ENCODE data around the gene SLC22A14.

Gene SLC22A14

DNA sequence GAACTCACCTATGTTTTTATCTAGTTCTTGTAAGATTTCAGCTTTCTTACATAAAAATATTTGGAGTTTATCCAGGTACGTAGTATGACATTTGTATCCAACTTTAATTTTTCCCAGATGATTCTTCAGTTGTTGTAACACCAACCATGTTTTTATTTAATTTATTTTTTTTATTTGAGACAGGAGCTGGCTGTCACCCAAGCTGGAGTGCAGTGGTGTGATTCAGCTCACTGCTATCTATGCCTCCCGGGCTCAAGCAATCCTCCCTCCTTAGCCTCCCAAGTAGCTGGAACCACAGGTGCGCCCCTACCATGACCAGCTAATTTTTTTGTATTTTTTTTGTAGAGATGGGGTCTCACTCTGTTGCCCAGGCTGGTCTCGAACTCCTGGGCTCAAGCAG, 71.1 kb downstream of the SLC22A14 start:
- no peak for FAIRE-seq
- TF ChIP-seq TAF1 (IDR thresholded peaks at IDR 0.05; ENCODE audit: borderline replicate concordance, low read depth, low read length) (no peak), POLR2A (IDR thresholded peaks at IDR 0.05; ENCODE audit: low read depth, low read length) (no peak), POLR2AphosphoS5 (IDR thresholded peaks at IDR 0.05; ENCODE audit: low read depth, low read length) (no peak)
- no peak for DNase-seq (ENCODE audit: insufficient read length)

DNA sequence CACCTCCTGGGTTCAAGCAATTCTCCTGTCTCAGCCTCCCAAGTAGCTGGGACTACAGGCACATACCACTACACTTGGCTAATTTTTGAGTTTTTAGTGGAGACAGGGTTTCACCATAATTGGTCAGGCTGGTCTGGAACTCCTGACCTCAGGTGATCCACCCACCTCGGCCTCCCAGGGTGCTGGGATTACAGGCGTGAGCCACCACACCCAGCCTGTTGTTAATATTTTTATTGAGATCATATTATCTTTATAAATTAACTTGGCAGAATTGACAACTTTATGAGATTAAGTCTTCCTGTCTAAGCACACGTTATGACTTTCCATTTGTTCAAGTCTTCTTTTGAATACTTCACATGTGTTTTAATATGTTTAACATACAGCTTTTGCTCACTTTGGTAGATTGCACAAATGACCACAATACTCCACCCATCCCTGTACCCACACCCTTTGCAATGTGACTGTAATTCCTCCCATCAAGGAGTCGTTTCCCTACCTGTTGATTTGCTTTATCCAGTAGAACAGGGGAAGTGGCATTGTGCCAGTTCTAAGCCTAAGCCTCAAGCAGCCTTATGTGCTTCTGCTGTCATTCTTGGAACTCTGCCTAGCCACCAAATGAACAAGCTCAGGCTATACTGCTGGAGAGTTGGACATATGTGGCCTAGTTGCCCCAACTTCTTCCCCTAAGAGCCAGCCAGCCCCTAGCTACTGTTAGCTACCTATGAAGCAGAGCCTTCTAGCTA, 72.7 kb downstream of the SLC22A14 start:
- DNase-seq (ENCODE audit: insufficient read length), result no peak
- no peak for FAIRE-seq
- TF ChIP-seq TAF1 (IDR thresholded peaks at IDR 0.05; ENCODE audit: borderline replicate concordance, low read depth, low read length) (no peak), POLR2AphosphoS5 (IDR thresholded peaks at IDR 0.05; ENCODE audit: low read depth, low read length) (no peak), POLR2A (IDR thresholded peaks at IDR 0.05; ENCODE audit: low read depth, low read length) (no peak)

DNA sequence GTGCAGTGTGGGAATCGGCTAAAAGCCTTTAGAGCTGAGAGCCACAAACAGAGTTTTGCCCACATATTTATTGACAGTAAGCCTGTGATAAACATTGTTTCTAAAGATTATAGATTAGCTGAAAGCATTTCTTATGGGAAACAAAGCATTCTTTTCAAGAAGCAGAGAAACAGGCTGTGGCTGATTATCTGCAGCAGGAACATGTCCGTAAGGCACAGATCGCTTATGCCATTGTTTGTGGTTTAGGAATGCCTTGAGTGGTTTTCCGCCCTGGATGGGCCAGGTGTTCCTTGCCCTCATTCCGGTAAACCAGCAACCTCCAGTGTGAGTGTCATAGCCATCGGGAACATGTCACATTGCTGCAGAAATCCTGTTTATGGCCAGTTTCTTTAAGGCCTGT, 76.9 kb downstream of the SLC22A14 start:
- FAIRE-seq (no peak), DNase-seq (ENCODE audit: insufficient read length) (no peak)
- TF ChIP-seq POLR2A (IDR thresholded peaks at IDR 0.05; ENCODE audit: low read depth, low read length) (no peak), POLR2AphosphoS5 (IDR thresholded peaks at IDR 0.05; ENCODE audit: low read depth, low read length) (no peak), TAF1 (IDR thresholded peaks at IDR 0.05; ENCODE audit: borderline replicate concordance, low read depth, low read length) (no peak)

DNA sequence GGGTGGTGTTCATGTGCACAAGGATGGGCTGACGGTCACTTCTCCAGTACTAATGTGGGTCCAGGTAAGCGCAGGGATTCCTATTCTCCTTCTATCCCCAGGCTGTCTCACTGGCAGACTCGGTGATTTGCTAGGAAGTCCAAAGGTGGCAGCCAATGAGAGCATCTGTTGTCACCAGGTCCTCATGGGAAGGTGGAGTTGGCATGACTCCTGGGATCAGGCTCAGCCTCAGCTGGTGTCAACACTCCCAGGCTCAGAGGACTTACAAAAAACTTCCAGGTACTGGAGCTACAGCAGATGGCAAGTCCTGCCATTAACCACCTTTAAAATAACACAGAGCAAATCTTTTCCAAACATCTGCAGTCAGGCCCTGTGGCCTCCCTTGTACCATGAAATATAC, 78.3 kb downstream of the SLC22A14 start:
- FAIRE-seq (no peak), DNase-seq (ENCODE audit: insufficient read length) (no peak)
- TF ChIP-seq POLR2AphosphoS5 (IDR thresholded peaks at IDR 0.05; ENCODE audit: low read depth, low read length) (no peak), POLR2A (IDR thresholded peaks at IDR 0.05; ENCODE audit: low read depth, low read length) (no peak), TAF1 (IDR thresholded peaks at IDR 0.05; ENCODE audit: borderline replicate concordance, low read depth, low read length) (no peak)

DNA sequence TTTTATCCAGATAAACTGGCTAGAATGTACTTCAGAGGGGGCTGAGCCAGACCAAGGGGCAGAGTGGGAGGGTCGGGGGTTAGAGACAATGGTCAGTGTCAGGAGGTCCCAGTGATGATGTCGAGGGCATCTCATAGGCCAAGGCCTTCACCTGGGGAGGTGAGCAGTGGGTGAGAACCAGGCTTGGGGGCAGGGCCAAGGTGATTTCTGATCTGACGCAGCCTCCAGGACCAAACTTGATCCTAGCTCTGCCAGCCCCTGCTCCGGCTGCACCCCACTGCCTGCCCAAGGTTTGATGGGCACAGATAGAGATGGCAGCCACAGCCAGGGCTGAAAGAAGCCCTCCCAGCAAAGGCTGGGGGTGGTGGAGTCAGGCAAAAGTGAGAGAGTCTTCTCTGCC, 79.4 kb downstream of the SLC22A14 start:
- TF ChIP-seq POLR2AphosphoS5 (IDR thresholded peaks at IDR 0.05; ENCODE audit: low read depth, low read length) (no peak), POLR2A (IDR thresholded peaks at IDR 0.05; ENCODE audit: low read depth, low read length) (no peak), TAF1 (IDR thresholded peaks at IDR 0.05; ENCODE audit: borderline replicate concordance, low read depth, low read length) (no peak)
- FAIRE-seq, result no peak
- no peak for DNase-seq (ENCODE audit: insufficient read length)

DNA sequence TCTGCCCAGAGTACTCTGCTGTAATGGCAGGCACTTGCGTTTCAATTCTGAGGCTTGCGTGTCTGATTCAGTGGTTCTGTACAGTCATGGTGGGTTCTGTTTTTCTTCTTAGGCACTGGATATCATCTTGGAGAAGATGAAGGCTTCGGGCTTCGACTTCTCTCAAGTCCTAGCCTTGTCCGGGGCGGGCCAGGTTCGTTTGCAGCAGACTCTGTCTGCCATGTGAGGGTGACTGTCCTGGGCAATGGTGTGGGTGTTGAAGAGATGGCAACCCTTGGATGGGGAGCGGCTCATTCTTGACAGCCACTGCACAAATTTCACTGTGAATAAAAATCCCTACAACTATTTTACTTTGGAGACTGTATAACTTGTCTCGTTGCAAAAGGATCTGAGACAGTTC, 80.7 kb downstream of the SLC22A14 start:
- TF ChIP-seq TAF1 (IDR thresholded peaks at IDR 0.05; ENCODE audit: borderline replicate concordance, low read depth, low read length) (no peak), POLR2AphosphoS5 (IDR thresholded peaks at IDR 0.05; ENCODE audit: low read depth, low read length) (no peak), POLR2A (IDR thresholded peaks at IDR 0.05; ENCODE audit: low read depth, low read length) (no peak)
- no peak for DNase-seq (ENCODE audit: insufficient read length)
- no peak for FAIRE-seq

DNA sequence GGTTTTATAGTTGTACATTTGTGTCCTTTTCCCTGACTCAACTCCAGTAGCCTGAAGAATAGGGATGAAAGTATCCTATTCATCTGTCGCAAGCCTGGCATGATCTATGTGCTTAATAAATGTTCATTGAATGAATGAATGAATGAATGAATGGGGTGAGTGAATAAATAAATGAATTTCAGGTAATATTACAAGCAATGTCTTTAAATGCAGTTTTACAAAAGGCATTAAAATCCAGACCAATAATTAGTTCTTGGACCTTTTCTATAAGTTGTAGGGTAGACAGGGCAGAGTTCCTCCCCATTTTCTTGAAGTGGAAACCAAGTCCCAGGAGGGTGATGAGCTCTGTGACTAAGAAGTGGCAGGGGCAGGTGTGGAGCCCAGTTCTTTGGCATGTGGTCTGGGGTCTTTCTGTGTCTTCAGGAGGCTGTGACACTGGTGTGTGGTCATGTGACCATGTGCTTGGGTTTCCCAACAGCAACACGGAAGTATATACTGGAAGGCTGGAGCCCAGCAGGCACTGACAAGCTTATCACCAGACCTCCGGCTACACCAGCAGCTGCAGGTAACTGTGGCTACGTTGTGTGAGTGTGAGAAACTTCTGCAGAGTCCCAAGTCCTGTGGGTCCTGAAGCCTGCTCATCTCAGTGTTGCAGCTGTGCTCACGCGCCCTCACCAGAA, 82.8 kb downstream of the SLC22A14 start:
- no peak for DNase-seq (ENCODE audit: insufficient read length)
- no peak for TF ChIP-seq TAF1 (IDR thresholded peaks at IDR 0.05; ENCODE audit: borderline replicate concordance, low read depth, low read length)
- no peak for TF ChIP-seq POLR2A (IDR thresholded peaks at IDR 0.05; ENCODE audit: low read depth, low read length)
- TF ChIP-seq POLR2AphosphoS5 (IDR thresholded peaks at IDR 0.05; ENCODE audit: low read depth, low read length), result no peak
- no peak for FAIRE-seq

DNA sequence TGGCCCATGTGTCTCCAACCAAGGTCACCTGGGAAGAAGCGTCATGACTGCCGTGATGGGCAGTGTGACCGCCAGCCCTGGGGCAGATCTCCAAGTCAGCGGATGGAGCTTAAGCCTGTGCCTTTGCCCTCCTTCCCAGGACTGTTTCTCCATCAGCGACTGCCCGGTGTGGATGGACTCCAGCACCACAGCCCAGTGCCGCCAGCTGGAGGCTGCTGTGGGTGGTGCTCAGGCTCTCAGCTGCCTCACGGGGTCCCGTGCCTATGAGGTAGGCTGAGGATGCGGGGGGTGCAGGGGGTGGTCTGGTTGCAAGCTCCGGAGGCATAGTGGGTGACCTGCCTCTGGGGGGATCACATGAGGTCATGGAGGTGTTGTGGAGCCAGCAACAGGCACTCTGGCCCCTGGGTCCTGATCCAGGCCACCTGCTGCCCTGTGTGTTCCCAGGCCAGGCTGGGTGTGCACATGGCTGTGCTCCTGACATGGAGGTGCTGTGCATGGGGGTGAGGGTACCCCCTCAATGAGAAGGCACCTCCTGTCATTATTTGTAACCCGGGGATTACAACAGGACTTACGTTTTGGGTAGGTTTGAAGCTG, 83.5 kb downstream of the SLC22A14 start:
- FAIRE-seq (no peak), DNase-seq (ENCODE audit: insufficient read length) (no peak)
- TF ChIP-seq POLR2A (IDR thresholded peaks at IDR 0.05; ENCODE audit: low read depth, low read length), result no peak
- no peak for TF ChIP-seq POLR2AphosphoS5 (IDR thresholded peaks at IDR 0.05; ENCODE audit: low read depth, low read length)
- TF ChIP-seq TAF1 (IDR thresholded peaks at IDR 0.05; ENCODE audit: borderline replicate concordance, low read depth, low read length), result no peak

DNA sequence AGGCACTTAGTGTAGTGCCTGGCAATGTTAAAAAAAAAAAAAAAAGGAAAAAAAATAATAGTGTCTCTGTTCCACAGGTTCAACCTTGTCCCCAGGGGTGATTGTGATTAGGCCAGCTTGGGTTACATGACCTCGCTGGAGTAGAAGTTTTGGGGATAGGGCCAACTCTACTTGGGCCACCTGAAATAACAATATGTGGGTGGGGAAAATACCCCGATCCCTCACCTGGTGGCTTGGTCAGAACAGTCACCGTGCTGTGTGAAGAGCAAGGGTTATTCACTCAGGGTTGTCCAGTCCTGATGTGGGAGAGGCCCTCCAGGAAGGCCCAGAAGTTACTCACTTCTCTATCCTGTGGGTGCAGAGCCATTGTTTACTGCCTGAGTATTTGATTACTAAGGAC, 84.0 kb downstream of the SLC22A14 start:
- DNase-seq (ENCODE audit: insufficient read length) (no peak), FAIRE-seq (no peak)
- TF ChIP-seq POLR2A (IDR thresholded peaks at IDR 0.05; ENCODE audit: low read depth, low read length) (no peak), TAF1 (IDR thresholded peaks at IDR 0.05; ENCODE audit: borderline replicate concordance, low read depth, low read length) (no peak), POLR2AphosphoS5 (IDR thresholded peaks at IDR 0.05; ENCODE audit: low read depth, low read length) (no peak)

DNA sequence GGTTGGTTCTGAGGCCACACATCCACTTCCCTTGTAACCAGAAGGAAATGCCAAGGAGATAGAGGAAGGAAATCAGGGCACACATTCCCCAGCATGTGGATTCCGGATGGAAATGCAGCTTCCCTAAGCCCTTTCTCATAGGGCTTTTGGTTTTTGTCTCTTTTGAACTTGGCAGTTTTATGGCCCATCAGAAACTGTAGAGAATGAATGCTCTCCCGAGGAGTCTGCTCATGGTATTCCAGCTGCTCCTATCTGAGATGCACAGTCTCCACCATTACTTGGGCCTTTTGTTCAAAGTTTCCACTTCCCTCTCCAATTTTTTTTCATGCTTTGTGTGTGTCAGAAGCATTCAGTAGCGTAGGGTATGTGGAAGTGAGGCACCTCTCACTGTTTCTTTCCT, 85.7 kb downstream of the SLC22A14 start:
- FAIRE-seq, result no peak
- no peak for TF ChIP-seq TAF1 (IDR thresholded peaks at IDR 0.05; ENCODE audit: borderline replicate concordance, low read depth, low read length)
- no peak for DNase-seq (ENCODE audit: insufficient read length)

Measured in GM12892 (cell line).